GM21528 (cell line): ENCODE data around the gene RHOH.
A peak's percentile ranks its signal among the peaks of the same experiment; 100 is the strongest.

Experiments
- ATAC-seq: cut with Tn5 transposase; IDR thresholded peaks from one replicate; pipeline ENCODE4 v1.9.1; 2021; ENCODE audit warnings: mild to moderate bottlenecking, moderate library complexity; ENCODE audit not compliant: unreplicated experiment, low FRiP score

Gene RHOH

DNA sequence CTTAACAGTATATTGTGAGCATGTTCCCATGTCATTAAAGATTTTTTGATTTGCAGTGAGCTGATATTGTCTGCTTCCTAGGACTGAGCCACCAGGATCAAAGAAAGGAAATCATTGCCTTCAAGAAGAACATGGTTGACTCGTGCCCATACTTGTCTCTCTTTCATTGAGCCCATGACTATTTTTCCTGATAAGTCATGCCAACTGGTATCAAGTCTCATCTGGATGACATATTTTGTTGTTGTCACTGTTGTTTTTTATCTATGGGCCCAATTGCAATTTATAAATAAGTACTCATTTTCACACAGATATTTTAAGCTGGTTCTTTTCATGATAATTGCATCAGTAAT is 10.2 kb upstream of the RHOH start:
- ATAC-seq, result no peak

DNA sequence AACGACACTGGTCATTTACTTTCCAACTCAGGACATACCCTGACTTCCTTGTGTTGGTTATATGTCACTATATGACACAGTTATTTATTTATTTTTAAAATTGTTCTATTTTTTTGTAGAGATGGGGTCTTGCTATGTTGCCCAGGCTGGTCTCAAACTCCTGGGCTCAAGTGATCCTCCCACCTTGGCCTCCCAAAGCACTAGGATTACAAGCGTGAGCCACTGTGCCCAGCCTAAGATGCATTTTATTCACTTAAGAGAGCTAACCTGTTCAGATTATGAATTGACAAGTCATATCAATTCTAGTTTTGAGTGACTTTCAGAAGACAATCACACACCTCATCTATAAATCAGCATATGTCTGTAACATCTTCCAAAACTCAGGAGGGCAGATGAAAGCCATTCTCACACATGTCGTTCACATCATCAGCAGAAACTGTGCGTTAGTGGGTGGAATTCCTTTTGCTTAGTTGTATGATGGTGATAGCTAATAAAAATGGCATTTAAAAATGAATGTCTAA is 9.4 kb upstream of the RHOH start:
- ATAC-seq, result no peak

DNA sequence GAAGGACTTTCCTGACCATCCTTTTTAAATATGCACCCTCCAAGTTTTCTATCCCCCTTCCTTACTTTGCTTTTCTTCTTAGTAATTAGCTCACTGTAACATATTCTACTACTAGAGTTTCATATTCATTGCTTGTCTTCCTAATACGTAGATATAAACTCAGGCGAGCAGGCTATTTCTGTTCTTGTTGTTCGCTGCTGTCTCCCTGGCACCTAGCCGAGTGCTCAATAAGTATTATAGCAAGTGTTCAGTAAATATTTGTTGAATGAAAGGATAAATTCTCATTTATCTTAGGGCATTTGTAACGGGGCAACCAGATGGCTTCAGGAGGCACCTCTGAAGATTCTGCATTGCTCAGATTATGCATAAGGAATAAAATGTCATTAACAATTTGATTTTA is 6.8 kb upstream of the RHOH start:
- no peak for ATAC-seq

DNA sequence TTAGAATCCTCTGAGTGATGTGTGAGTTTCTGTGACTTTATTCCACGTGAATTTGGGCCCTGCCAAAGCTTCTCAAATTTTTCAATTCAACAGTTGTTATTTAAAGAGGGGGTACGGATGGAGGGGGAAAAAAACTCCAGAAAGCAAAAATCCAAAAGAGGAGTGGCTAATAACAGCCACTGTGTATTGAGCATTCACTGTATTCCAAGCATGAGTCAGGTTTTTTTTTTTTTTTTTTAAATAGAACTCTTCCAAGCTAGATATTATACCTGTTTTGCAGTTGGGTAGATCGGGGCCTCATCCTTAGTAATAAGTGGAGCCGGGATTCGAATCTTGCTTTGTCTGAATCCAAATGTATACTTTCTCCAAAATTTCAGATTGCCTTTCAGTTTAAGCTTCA is 6.4 kb upstream of the RHOH start:
- no peak for ATAC-seq

DNA sequence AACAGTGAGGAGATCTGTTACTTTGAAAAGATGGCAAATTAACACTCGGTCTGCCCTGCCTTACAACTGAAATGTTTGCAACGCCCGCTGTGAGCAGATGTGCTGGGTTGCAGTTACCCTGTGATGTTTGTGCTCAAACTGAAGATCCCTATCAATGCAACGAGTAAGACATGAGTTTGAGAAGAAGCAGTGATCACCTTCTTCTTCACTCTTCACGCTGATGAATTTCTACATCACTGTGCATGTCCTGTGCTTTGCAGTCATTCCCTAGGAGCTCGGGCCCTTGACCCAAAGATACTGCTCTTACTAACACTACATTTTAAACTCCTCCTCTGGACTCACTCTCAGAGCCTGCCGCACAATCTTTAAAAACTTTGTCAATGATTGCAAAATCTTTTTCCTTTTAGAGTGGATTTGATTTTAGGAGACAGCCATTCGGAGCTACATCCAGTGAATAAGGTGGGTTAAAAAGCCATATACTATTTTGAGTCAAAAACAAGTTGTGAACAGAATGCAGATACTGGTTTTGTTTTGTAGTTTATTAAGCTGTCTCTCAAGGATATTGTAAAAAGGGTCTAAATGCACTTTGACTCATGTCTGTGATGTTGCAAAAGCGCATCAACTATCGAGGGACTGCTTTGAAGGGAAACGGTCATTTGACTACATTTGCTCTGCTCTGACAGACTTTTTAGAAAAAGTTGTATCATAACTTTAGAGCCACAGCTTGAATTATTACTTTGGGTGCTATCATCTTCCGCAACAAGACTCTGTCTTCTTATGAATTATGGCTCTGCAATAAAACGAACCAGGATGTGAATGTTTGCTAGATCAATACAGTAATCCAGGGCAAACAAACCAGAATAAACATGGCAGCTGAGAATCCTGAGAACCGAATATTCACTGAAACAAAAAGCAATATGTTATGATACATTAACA is 5.7 kb upstream of the RHOH start:
- ATAC-seq, result no peak

DNA sequence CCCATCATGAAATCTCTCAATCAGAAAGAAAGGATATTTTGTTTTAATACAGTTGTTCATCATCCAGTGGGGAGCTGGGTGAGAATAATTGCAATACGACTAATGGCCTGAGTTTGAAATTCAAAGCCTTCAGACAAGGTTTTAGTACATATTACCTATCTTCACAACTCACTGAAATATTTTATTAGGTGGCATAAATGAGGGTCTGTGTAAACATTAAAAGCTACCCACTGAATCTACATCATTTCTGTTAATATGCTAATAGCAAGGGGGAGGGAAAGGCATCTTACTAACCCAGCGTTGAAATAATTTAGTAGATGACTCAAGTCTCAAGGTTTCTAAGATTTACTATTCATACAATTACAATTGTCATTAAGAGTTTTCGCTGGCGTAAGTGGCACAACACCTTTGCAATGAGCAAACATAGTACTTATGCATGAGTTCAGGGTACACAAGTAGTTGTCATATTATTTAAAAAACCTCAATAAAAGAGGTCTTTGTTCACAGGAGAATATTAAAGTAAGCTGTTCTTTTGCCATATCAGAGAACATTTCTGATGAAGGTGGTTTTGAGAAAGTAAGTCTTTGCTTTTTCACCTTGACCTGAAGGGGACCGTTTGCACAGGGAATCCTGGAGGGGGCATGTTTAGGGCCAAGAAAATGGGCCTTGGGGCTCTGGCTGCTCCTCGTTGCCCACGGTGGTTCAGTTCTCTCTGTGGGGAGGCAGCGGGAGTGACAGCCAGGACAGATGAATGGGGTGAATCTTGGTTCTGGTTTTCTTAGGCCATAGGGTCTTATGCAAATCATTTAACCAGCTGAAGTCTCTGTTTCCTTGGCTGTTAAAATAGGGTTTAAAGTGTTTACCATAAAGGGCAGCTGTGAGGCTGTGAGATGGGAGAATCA is 4.5 kb upstream of the RHOH start:
- peak; percentile 36 for ATAC-seq

DNA sequence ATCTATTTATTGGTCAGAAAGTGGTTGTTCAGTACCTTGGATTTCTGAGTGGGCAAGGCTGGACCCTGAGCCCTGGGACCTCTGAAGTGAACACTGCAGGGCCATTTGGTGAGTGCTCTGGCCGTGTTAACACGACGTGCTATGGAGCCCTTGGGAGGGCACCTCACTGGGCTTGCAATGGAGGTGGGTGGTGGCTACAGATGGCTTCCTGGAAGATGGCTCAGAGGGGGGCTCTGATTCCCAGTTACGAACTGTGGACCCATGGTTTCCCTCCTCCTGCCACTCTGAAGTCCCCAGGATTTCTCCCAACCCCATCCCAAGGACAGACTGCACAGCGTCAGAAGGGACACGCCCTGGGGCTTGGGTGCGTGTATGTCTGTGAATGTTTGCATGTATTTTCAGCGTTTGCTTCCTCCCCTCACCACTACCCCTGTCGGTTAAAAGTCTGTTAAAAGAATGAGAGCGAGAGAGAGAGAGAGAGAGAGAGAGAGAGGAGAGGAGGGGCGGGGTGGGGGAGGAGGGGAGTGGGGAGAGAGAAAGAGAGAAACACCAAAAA is 3.7 kb upstream of the RHOH start:
- peak; percentile 28 for ATAC-seq

DNA sequence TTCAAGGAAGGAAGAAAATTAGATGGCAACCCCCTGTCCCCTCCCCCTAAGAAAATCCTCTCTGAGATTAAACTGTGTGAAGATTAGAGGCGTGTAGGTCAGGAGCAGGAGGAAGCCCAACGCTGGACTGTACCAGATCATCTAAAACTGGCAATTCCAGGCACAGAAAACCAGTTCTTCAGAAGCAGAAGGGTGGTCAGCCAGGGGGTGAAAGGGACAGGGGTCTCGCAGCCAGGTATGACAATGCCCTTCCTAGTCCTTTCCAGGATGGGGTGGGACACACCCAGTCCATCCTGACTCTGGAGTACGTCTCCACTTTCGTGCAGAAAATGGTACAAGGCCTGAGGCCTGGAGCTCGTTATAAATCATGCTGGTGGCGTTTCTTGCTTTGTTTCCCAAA is 3.3 kb upstream of the RHOH start:
- ATAC-seq, result no peak

DNA sequence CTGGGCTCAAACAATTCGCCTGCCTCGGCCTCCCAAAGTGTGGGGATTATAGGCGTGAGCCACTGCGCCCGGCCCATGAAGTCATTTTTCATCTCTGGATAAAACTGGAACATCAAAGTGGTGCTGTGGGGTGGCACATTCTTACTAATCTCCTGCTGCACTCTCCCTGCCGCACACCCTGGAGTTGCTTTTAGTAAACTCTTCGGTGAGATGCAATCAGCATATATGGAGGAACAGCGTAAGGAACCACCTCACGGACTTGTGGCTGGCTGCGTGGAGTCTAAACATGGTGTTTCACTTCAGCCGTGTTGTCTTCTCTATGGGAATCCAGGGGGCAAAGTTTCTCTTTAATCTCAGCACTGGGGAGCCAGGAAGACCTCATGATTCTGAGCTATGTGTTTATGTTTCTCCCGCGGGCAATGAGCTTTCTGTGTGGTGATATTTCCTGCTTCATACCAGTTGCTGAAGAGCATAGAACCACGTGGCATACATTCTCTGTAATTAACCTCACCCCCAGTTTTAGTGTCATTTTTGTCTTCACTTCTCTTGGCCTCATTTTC is 2.1 kb upstream of the RHOH start:
- ATAC-seq, result no peak

DNA sequence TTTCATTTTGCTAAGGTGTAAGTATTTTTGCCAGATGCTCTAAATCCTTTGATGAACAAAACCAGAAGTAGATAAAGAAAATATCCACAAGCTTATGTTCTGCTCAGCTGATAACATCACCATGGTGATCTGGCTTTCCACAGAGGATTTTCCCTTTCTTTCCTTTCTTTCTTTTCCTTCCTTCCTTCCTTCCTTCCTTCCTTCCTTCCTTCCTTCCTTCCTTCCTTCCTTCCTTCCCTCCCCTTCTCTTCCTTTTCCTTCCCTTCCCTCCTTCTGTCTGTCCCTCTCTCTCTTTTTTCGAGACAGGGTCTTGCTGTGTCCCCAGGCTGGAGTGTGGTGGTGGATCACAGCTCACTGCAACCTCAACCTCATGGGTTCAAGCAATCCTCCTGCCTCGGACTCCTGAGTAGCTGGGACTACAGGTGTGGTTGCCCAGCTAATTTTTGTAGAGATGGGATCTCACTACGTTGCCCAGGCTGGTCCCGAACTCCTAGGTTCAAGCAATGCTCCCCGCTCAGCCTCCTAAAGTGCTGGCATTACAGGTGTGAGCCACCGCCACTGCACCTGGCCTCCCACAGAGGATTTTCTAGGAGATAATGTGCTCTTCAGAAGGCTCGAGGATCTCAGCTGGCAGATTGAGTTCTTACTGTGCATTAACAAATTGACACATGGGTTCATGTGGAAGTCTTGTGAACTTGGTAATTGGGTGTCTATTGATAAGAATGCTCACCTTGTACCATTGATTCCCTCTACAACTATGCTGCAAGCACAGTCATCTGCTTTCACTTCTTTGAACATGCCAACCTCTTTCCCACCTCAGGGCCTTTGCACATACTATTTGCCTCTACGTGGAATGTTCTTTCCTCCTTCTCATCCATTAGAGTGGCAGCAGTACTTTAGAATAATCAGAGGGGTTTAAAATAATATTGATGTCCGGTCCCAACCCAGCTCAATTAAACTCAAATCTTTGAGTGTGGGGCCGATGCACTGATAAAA is 1.4 kb upstream of the RHOH start:
- no peak for ATAC-seq

DNA sequence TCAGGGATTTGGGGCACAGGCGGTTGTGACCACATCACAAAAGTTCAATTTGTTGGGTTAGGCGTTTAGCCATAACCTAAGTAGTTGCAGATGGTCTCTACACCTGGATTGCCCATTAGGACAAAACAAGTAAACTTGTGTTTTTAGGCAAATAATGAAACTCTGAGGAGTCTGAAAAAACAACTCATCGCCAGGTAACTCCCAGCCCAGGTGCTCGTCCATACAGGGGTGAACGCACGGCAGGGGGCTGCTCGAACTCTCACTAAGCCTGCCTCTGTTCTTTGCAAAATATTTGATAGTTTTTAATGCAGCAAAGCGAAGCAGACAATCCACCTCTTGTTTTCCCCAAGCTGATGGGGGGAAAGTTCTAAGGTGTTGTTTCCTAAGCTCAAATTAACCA is 559 bp upstream of the RHOH start:
- no peak for ATAC-seq

DNA sequence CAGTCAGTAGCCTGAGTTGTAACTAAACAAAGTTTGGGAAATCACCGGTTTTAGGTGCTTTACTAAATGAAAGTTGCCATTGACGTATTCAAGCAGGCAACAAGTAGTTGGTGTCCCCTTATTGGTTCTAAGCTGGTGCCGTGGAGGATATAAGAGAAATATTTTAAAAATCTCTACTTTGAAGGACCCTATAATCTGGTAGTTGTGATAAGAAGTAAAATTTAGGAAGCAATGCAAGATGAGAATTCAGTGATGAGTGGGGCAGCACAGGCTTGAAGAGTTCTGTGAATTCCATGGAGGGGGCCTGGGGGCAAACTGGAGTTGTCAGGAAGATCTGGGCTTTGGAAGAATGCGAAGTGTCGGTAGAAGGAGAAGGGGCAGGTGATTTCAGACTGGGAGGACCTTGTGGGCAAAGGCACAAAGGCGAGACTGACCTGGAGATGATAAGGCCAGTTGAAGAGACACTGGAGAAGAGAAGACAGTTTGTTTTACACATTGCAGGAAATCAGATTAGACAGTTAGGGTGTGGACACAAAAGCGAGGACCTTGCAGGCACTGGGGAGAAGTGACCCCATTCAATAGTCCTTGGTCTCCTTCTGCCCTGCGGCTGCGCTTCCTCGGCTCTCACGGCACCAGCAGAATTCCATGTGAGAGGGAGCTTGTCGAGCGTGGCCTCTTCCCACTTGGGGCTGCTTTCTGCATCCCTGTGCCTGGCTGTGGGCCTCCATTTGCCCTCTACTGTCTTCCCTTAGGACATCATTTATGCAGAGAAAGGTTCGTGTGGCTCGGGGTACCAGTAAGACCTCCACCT is 1.3 kb downstream of the RHOH start:
- ATAC-seq, result no peak

DNA sequence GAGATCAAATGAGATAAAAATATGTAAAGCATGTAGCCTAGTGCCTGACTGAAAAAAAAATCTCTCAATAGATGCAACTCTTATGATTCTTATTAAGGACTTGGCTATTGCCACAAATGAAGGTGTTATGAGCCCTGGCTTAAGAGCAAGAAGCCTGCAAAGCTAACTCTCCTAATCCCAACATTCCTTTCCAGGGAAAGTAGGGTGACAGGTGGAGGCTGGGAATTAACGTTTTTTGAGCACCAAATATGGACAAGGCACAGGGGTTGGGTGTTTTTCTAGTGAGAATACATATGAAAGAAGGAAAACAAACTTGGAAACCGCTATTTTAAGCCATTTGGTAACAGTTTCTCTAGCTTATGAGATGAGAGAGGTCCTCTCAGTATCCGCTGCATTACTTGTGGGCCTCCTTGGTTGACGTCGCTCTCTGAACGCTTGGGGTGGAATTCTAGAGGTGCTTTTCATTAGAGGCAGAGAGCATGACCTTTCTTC is 2.4 kb downstream of the RHOH start:
- ATAC-seq, result no peak

DNA sequence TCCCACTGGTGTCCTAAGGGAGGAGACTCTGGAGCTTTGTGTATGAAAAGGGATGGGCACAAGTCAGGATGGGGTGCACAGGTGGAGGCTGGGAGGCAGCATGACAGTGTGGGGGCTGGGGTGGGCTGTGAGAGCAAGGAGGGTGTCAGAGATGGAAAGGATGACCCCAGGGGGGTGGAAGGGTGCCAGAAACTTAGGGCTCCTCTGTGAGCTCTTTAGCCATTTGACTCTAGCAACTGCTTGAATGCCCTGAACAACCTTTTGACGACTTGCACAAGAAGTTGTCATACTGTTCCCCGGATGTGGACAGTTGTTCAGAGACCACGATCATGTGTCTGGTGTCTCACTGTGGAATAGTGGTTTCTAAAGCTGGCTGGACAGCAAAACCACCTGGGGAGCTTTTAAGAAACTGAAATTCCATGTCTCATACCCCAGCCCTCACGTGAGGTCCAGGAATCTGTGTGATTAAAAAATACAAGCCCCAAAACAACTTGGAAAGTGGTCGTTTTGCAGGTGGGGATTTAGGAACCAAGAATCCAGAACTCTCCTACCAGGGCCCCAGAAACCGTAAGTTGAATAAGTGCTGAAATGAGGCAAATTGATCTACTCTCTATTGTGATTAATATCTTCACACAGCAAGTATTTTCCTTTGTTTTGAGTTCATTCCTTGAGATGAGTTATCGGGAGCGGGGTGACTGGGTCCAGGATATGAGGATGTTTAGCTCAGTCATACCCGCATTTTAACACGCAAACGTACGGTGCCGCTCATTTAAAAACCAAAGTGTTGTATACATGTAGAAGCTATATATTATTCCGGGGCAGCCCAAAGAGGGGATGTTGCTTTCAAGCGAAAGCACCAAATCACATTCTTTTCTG is 3.4 kb downstream of the RHOH start:
- peak; percentile 50 for ATAC-seq

DNA sequence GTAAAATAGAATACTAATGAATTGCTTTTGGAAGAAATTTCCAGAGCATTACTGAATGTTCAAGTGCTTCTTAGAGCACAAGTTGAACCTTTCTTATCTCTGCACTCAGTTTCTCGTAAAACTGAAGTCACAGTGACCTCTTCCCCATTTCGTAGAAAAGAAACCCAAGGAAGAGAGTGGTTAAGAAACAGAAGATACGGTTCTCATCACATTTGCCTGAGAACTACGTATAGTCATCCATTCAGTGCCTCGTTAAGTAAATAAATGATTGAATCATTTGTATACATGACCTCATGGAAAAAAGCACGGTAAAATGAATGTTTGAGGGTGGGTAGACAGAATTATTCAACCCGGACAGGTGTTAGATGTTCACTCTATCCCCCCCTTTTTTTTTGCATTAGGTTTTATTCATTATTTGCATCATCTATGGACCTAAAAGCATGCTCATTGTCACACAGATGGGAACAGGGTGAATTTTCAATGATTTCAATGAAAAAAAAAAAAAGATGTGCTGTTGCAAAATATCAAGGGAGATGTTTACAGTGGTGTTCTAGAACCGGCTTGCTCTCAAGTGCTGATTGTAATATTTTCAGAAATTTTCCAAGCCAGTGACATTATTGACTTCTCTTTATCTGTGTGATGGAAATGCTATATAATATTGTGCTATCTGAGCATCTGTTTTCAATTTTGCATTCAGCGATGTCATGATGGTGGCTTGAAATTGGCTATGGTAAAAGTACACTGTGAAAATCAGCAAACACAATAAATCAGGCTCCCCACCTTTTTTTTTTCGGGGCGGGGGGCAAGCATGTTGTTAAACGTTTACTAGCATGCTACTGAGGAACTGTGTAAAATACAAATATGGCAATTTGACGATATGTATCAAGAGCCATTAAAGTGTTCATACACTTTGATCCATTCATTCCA is 4.3 kb downstream of the RHOH start:
- no peak for ATAC-seq

DNA sequence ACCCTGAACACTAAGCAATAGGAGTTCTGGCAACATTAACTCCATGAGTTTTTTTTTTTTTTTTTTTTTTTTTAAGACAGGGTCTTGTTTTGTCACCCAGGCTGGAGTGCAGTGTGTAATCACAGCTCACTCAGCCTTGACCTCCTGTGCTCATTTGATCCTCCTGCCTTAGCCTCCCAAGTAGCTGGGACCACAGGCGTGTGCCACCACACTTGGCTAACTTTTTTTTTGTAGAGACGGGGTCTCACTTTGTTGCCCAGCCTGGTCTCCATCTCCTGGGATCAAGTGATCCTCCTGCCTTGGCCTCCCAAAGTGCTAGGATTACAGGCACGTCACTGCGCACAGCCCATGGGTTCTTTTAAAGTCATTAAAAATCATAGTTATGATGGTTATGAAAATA is 5.1 kb downstream of the RHOH start:
- no peak for ATAC-seq

DNA sequence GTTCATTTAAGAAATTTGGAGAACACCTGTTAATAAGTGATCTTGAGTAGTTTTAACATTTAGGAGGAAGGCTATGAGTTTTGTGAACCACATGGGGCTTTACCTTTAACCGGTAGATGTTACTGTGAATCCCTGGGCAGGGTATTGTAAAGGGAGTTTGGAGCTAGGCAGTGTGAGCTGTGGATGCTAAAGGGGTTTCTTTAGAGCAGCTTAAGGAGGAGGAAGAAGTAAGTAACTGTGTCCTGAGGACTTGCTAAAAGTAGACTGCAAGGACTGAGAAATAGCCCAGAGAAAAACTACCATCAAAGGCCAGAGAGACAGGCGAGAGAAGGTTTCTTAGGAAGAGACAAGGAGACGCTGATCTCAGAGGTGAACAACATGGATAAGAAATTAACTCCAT is 5.6 kb downstream of the RHOH start:
- no peak for ATAC-seq
